ENCODE measurements around the gene LHFPL3.

DNA sequence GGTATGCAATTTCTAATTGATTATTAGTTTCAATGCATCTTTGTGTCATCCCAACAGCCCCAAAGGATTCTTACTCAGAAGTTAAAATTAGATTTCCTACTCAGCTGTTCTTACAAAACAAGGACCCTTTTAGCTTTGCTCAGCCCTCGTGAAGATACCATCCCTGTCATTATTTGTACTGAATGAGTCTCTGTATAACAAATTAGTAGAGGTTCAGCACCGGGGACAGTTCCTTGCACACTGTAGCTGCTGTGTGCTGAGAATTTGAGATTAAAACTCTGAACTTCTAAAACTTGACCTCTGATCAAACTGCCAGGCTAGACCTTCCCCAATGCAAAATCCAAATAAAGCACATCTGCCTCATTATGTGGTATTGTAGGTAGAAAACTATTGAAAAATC is 299.1 kb downstream of the LHFPL3 start:
- TF ChIP-seq RCOR1 (IDR thresholded peaks at IDR 0.05; ENCODE audit: low read depth, low read length) (no peak), POLR2AphosphoS2 (conservative IDR thresholded peaks at IDR 0.05; ENCODE audit: low read length) (no peak), SMC3 (IDR thresholded peaks at IDR 0.05) (no peak), RAD21 (conservative IDR thresholded peaks at IDR 0.05 in 1 of 2, IDR thresholded peaks at IDR 0.05 in 1 of 2) (no peak), NFE2L2 (conservative IDR thresholded peaks at IDR 0.05; ENCODE audit: low read length) (no peak), CHD2 (IDR thresholded peaks at IDR 0.05; ENCODE audit: low read length, partially characterized antibody) (no peak), POLR2A (IDR thresholded peaks at IDR 0.05; ENCODE audit: low read length) (no peak), RNF2 (IDR thresholded peaks at IDR 0.05; ENCODE audit: borderline replicate concordance, low read depth) (no peak)
- TF ChIP-seq, protein P1, sequence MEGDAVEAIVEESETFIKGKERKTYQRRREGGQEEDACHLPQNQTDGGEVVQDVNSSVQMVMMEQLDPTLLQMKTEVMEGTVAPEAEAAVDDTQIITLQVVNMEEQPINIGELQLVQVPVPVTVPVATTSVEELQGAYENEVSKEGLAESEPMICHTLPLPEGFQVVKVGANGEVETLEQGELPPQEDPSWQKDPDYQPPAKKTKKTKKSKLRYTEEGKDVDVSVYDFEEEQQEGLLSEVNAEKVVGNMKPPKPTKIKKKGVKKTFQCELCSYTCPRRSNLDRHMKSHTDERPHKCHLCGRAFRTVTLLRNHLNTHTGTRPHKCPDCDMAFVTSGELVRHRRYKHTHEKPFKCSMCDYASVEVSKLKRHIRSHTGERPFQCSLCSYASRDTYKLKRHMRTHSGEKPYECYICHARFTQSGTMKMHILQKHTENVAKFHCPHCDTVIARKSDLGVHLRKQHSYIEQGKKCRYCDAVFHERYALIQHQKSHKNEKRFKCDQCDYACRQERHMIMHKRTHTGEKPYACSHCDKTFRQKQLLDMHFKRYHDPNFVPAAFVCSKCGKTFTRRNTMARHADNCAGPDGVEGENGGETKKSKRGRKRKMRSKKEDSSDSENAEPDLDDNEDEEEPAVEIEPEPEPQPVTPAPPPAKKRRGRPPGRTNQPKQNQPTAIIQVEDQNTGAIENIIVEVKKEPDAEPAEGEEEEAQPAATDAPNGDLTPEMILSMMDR (IDR thresholded peaks at IDR 0.05): no peak
- TF ChIP-seq, protein P2, sequence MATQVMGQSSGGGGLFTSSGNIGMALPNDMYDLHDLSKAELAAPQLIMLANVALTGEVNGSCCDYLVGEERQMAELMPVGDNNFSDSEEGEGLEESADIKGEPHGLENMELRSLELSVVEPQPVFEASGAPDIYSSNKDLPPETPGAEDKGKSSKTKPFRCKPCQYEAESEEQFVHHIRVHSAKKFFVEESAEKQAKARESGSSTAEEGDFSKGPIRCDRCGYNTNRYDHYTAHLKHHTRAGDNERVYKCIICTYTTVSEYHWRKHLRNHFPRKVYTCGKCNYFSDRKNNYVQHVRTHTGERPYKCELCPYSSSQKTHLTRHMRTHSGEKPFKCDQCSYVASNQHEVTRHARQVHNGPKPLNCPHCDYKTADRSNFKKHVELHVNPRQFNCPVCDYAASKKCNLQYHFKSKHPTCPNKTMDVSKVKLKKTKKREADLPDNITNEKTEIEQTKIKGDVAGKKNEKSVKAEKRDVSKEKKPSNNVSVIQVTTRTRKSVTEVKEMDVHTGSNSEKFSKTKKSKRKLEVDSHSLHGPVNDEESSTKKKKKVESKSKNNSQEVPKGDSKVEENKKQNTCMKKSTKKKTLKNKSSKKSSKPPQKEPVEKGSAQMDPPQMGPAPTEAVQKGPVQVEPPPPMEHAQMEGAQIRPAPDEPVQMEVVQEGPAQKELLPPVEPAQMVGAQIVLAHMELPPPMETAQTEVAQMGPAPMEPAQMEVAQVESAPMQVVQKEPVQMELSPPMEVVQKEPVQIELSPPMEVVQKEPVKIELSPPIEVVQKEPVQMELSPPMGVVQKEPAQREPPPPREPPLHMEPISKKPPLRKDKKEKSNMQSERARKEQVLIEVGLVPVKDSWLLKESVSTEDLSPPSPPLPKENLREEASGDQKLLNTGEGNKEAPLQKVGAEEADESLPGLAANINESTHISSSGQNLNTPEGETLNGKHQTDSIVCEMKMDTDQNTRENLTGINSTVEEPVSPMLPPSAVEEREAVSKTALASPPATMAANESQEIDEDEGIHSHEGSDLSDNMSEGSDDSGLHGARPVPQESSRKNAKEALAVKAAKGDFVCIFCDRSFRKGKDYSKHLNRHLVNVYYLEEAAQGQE (IDR thresholded peaks at IDR 0.05): peak; percentile 90
